Measurements from ENCODE around the gene NCDN.
A peak's percentile ranks its signal among the peaks of the same experiment; 100 is the strongest.

The NCDN gene

GRCh38 chr1:35557611-35558373 lies at the start of gene NCDN:
NCDN (plus strand) TSS chr1:35557799; CDS start chr1:35558191, 392 bp downstream.
- DNase-seq (ENCODE audit: low read depth in 2 of 3, low spot score in 1 of 3), result peak; percentile 94 to 98 (median 96)

- no peak for DNase-seq (ENCODE audit: low read depth in 2 of 3, low spot score in 1 of 3)
These were observed 49.7 kb upstream of the NCDN start for GRCh38 chr1:35507947-35508346.

DNA sequence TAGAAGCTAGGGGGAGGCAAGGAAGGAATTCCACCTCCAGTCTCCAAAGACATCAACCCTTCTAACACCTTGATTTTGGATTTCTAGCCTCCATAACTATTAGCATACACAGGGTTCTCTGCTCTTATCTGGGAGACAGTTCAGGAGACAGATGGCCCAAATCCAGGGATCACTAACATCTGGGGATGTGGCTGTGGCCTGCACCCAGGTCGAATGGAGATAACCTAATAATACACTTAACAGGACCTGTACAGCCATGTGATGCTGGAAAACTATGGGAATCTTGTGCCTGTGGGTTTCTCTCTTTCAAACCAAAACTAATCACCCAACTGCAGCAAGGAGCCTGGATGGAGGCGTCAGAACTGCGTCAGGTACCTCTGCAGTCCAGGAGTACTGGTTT lies 48.0 kb upstream of the NCDN start:
- DNase-seq (ENCODE audit: low read depth in 2 of 3, low spot score in 1 of 3), result no peak

DNA sequence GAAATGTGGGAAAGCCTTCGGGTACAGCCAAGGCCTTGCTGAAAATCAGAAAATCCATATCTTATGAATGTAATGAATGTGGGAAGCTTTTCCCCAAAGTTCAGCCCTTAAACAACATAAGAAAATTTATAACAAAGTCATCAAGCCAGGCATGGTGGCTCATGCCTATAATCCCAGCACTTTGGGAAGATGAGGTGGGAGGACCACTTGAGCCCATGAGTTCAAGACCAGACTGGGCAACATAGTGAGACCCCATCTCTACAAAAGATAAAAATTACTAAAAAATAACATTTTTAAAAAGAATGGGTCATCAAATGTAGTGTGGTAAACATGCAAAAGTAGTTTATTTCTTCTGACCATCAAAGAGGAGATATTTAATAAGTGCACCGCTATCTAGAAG lies 46.3 kb upstream of the NCDN start:
- DNase-seq (ENCODE audit: low read depth in 2 of 3, low spot score in 1 of 3), result no peak

- no peak for DNase-seq (ENCODE audit: low read depth in 2 of 3, low spot score in 1 of 3)
These were observed 39.4 kb upstream of the NCDN start for GRCh38 chr1:35518183-35518582.

GRCh38 chr1:35519432-35519831 lies 38.2 kb upstream of the NCDN start:
- DNase-seq (ENCODE audit: low read depth in 2 of 3, low spot score in 1 of 3), result no peak

DNA sequence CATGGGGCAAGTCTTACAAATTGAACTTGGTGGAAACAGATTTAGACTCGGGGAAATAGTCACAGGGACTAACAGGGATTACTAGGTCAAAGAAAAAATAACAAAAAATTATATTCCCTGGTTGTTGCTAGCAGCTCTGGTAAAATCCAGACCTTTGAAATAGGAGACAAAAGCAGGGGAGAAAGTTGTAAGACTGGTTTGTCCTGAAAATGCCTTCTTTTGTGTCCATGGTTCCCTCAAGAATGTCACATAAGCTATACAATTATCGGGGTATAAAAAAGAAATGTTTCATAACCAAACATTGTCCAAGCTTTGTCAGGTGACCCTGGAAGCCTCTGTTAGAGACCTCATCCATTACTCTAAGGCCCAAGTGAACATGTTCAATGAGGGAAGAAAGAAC lies 33.5 kb upstream of the NCDN start:
- DNase-seq (ENCODE audit: low read depth in 2 of 3, low spot score in 1 of 3), result no peak

GRCh38 chr1:35530168-35530567 lies 27.4 kb upstream of the NCDN start:
- no peak for DNase-seq (ENCODE audit: low read depth in 2 of 3, low spot score in 1 of 3)

- DNase-seq (ENCODE audit: low read depth in 2 of 3, low spot score in 1 of 3), result no peak
These were observed 26.7 kb upstream of the NCDN start for GRCh38 chr1:35530946-35531345.

- no peak for DNase-seq (ENCODE audit: low read depth in 2 of 3, low spot score in 1 of 3)
These were observed 26.2 kb upstream of the NCDN start for GRCh38 chr1:35531368-35531767.

DNA sequence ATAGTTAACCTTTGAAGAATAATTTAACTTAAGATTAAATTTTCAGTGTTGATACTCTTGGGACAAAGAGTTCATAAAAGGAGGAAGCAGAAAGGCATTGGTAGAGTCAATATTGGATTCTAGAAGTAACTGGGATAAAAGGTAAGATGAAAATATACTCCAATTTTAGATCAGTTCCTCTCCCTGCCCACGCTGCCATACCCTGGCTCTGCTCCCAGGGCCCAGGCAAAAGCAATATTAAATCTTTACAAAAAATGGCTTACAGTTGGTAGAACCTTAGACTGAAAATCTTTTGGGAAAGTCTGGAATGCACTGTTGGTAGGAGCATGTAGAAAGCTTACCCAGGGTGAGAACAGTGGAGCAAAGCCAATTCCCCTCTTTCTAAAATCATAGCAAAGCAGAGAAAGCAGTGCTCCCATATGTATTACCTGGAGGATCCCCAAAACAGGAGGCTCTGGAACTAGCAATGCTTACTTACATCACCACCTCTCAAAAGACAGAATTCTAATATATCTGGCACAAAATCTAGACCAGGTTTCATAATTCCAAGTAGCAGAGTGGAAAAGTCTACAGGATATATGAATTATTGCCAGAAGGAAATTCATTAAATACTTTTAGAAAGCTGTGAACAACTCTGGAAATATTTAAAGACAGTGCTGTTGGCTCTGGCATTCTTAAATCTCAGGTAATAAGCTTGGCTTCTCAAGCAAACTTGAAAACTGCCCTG lies 24.9 kb upstream of the NCDN start:
- DNase-seq (ENCODE audit: low read depth in 2 of 3, low spot score in 1 of 3), result no peak

DNA sequence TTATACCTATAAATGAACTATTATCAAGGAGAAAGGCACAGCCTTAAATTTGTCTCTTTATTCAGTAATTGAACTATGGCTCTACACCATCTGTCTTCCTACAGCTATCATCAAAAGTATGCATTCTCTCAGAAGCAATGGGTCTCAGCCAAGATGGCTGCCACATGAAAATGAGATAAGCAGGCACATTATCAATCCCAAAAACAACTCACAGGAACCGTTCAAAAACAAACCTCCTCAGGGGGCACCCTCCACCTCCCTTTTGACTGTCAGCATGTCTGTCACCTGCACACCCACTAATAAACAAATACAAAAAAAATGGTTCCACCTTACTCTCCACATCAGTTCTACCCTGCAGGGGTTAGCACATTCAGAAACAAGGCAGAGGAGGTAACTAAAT lies 24.0 kb upstream of the NCDN start:
- no peak for DNase-seq (ENCODE audit: low read depth in 2 of 3, low spot score in 1 of 3)

DNA sequence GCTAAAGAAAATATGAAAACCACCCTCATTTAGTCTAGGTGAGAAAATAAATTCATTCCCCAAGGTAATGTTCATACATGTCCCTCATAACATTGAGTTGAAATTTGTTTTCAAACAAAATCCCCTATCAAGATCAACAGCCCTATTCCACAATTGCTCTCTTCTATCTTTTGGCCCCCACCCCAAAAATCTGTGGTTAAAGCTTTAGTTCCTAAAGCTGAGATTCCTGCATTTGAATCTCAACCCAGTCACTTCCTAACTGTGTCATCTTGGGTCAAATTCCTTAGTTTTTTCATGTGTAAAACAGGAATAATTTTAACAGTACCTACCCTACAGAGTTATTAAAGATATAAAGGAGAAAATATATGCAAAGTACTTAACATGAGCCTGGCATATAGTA lies 22.4 kb upstream of the NCDN start:
- no peak for DNase-seq (ENCODE audit: low read depth in 2 of 3, low spot score in 1 of 3)

- DNase-seq (ENCODE audit: low read depth in 2 of 3, low spot score in 1 of 3), result no peak
These were observed 20.9 kb upstream of the NCDN start for GRCh38 chr1:35536556-35537162.

DNA sequence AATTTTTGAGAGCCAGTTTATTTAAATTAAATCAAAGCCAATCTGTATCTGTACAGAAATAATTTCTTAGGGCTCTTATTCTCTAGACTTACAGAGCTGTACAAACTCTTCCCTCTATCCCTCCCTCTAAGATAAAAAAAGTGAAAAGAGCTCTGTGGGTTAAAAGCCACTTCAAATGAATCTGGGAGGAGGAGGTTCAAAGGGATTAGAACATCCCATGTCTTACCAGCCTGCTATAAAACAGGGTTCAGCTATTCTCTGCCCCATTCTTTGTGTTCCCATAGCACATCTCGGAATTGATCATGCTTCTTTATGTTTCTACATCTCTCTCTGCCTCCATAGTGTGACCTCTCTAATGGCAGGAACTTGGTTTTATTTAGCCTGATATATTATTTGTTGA lies 19.8 kb upstream of the NCDN start:
- DNase-seq (ENCODE audit: low read depth in 2 of 3, low spot score in 1 of 3), result no peak

DNA sequence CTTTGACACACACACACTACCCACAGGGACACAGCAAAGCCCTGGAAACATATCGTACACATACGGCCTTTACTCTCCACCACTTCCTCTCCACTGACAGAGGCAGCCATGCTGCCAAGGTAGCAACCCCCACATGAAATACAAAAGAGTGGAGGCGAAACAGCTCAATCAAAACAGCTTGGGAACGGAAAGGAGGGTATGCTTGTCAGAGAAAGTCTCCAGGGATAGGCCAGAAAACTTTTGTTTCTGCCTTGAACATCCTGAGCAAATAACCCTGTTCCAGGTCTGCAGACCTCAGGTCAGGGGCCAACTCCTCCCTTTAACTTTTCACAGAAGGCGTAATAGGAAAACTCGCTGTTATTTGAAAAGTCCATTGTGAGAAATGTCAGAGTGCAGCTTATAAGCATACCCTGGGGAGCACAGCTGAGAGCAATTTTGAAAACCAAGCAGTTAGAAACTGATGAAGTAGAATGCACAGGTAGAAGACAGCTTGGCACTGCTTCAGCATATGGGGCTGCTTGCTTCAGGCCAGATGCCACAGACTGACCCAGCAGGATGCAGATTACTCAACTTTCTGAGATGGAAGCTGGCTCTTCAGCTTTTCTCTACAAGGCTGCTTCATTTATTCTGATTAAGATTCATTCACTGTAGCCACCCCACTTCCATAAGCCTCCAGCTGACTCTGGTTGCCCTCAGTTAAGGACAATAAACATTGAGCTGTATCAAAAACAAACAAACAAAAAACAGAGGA lies 18.4 kb upstream of the NCDN start:
- DNase-seq (ENCODE audit: low read depth in 2 of 3, low spot score in 1 of 3), result no peak

GRCh38 chr1:35539824-35540261 lies 17.8 kb upstream of the NCDN start:
- DNase-seq (ENCODE audit: low read depth in 2 of 3, low spot score in 1 of 3), result no peak

DNA sequence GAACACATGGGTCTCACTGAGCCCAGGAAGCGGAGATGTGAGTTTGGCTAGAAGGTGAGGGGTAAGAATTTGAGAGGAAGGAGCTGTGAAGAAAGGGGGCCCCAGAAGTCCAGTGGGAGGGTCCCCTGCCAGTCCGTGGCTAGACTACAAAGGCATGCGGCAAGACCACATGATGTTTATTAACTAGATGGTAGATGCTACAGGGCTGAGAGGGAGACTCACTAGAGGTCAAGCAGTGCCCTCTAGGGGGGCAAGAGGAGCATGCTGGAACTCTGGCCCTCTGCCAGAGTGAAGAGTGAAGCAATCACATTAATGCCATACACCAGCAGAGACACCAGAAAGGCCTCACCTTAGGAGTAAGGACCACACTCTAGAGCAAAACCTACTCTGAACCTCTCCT lies 12.6 kb upstream of the NCDN start:
- DNase-seq (ENCODE audit: low read depth in 2 of 3, low spot score in 1 of 3), result no peak

- no peak for DNase-seq (ENCODE audit: low read depth in 2 of 3, low spot score in 1 of 3)
These were observed 11.0 kb upstream of the NCDN start for GRCh38 chr1:35546614-35547013.

GRCh38 chr1:35553851-35554250 lies 3.7 kb upstream of the NCDN start:
- DNase-seq (ENCODE audit: low read depth in 2 of 3, low spot score in 1 of 3), result no peak

Measured in stimulated activated CD4-positive, alpha-beta T cell treated with anti-CD3 and anti-CD28 coated beads, Interleukin-12 subunit alpha, Interleukin-12 subunit beta, amount 100 ng/mL, for 48 hours (primary cell).